OCI-M1 (cell line): ENCODE data around the gene PTPRE.

ENCODE experiments used
- DNase-seq: peaks from one replicate; lab custom pipeline; 2025; lab: John Stamatoyannopoulos, UW

The PTPRE gene

GRCh38 chr10:128124813-128125403 lies 218.0 kb downstream of the PTPRE start:
- DNase-seq, result peak; percentile 47

- peak; percentile 47 for DNase-seq
Measured at GRCh38 chr10:128125416-128125943, 218.6 kb downstream of the PTPRE start.

GRCh38 chr10:128125944-128126764 lies 219.3 kb downstream of the PTPRE start, which contains the start of gene MKI67:
Gene MKI67 (minus strand): TSS chr10:128126423. CDS start chr10:128125667, 756 bp downstream.
- peak; percentile 96 for DNase-seq

- no peak for DNase-seq
Measured at GRCh38 chr10:128128582-128128981, 221.7 kb downstream of the PTPRE start.

- no peak for DNase-seq
Measured at GRCh38 chr10:128130051-128130450, 223.1 kb downstream of the PTPRE start.
